Measurements from ENCODE around the gene MYBPC3. TPM values are rescaled to one million over a fixed set of nuclear protein-coding genes. Genes with fewer than 3 reads are reported as not detected.
"Not testable (repeated sequence)": the region's sequence is repeated elsewhere in the genome, so short reads cannot be mapped to it uniquely, and the experiment has no call there.

MYBPC3 gene
- total and polyA plus RNA-seq, 10 of the 15 experiments (the other 5 are each of a cell fraction or from before 2014, with no cell fraction given), result 0.03 to 0.08 (median 0.03) TPM; not detected in 7

DNA sequence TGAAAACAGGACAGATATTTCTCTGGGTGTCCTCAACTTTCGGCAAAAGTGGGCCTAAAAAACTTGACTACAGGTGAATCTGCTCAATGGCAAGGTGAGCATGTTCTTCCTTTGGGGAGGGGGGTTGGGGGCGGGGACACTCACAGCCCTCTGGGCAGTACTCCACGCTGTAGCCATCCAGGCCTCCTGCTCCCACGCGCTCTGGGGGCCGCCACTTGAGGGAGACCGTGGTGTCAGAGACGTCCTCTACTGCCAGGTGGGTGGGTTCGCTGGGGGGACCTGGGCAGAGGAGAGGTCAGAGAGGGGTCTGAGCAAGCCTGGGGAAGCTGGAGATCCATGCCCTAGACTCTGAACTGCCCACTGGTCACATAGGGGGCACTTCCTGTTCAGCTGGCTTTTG, 16.8 kb downstream of the MYBPC3 start:
- ChIA-PET CTCF (interaction anchor here (0.6 to 1.3 kb wide), 2 partner anchors 38 to 152 kb away, joined by 4 read pairs; no protein-coding TSS in a partner anchor), RAD21 (ENCODE audit: unreplicated experiment) (no interaction called here), POLR2A (interaction anchor here (0.5 to 0.7 kb wide), 3 partner anchors 65 to 412 kb away, joined by 3 to 5 read pairs (median 4); no protein-coding TSS in a partner anchor), SMC1A (ENCODE audit: uncharacterized antibody, unreplicated experiment) (no interaction called here)
- Histone ChIP-seq H3K79me2 (ENCODE audit: control insufficient read depth, insufficient read depth, low read length) (no peaks in the 10 kb centered on the region), H2AFZ (ENCODE audit: control insufficient read depth, low read depth, low read length) (no peak overlapping the region), H3K36me3 (ENCODE audit: control insufficient read depth in 2 of 2, insufficient read depth in 2 of 2, low read length in 1 of 2) (peaks cover 0 to under 1% of the 10 kb centered on the region in 2 experiments; a peak in 1 of 4 replicates), H3K27me3 (replicated peaks in 1 of 2; ENCODE audit: control insufficient read depth in 2 of 2, insufficient read depth in 2 of 2, low read length in 1 of 2) (no peaks in the 10 kb centered on the region), H3K4me3 (no peak overlapping the region), H3K4me2 (ENCODE audit: control insufficient read depth, insufficient read depth) (no peak overlapping the region), H3K9ac (ENCODE audit: control insufficient read depth, insufficient read depth, low read length) (no peak overlapping the region), H4K20me1 (ENCODE audit: control insufficient read depth, insufficient read depth) (no peaks in the 10 kb centered on the region), H3K4me1 (ENCODE audit: control insufficient read depth, insufficient read depth, low read length) (no peaks in the 10 kb centered on the region), H3K9me3 (replicated peaks; ENCODE audit: control insufficient read depth, insufficient read depth, low read length) (no peaks in the 10 kb centered on the region), H3K27ac (ENCODE audit: control insufficient read depth, insufficient read depth) (no peak overlapping the region)
- DNase-seq (ENCODE audit: low read depth, low spot score), result no peak
- 82% methylated on average over 9 of the region's 9 CpGs for WGBS (ENCODE audit: insufficient coverage, insufficient replicate concordance, low lambda C conversion rate, missing lambda C conversion rate)
- BruUV-seq (replicated peaks), result no TSS peak
- TF ChIP-seq PML (IDR thresholded peaks at IDR 0.05; ENCODE audit: low read length) (no peak), USF2 (IDR thresholded peaks at IDR 0.05; ENCODE audit: borderline replicate concordance, low read depth, low read length) (no peak), EGR1 (IDR thresholded peaks at IDR 0.05; ENCODE audit: borderline replicate concordance in 1 of 2, low read depth in 2 of 2, low read length in 2 of 2) (no peak), SMAD1 (IDR thresholded peaks at IDR 0.05; ENCODE audit: low read depth, partially characterized antibody) (no peak), ZBTB11 (CRISPR knock-in tag; IDR thresholded peaks at IDR 0.05) (no peak), HDAC6 (IDR thresholded peaks at IDR 0.05; ENCODE audit: unreplicated experiment) (no peak)
- ATAC-seq, result no peak
- FAIRE-seq, result no peak
- intact Hi-C loops (cut with micrococcal nuclease; ENCODE audit: unreplicated experiment) (no loop called here), in situ Hi-C loops (cut with MboI) (no loop called here)

DNA sequence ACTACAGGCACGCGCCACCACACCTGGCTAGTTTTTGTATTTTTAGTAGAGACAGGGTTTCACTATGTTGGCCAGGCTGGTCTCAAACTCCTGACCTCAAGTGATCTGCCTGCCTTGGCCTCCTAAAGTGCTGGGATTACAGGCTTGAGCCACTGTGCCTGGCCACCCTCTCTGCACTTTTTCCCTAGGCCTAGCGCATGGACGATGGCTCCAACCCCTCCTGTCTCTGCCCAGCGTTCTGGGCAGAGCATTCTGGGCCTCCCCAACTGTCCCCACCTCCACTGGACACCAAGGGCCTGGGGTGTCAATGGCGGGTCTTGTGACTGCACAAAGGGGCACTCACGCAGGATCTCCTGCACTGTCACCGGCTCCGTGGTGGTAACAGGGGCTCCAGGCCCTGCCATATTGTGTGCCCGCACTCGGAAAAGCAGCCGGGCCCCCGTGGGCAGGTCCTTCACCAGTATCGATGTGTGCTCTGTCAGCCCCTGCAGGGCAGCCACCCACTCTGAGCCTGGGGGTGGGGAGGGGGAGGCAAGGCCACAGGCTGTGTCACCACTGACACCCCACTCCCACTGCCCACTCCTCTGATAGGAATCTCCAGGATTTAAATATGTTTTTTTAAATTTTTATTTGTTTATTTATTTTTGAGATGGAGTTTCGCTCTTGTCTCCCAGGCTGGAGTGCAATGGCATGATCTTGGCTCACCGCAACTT, 17.6 kb downstream of the MYBPC3 start:
- DNase-seq (ENCODE audit: low read depth, low spot score); in situ Hi-C loops (cut with MboI); H3K79me2 ChIP-seq (ENCODE audit: control insufficient read depth, insufficient read depth, low read length); H3K9ac ChIP-seq (ENCODE audit: control insufficient read depth, insufficient read depth, low read length); H4K20me1 ChIP-seq (ENCODE audit: control insufficient read depth, insufficient read depth); H3K27me3 ChIP-seq (replicated peaks in 1 of 2; ENCODE audit: control insufficient read depth in 2 of 2, insufficient read depth in 2 of 2, low read length in 1 of 2); POLR2A ChIA-PET; BruUV-seq (replicated peaks); SMC1A ChIA-PET (ENCODE audit: uncharacterized antibody, unreplicated experiment); H3K4me2 ChIP-seq (ENCODE audit: control insufficient read depth, insufficient read depth); H2AFZ ChIP-seq (ENCODE audit: control insufficient read depth, low read depth, low read length); intact Hi-C loops (cut with micrococcal nuclease; ENCODE audit: unreplicated experiment); ATAC-seq; H3K4me1 ChIP-seq (ENCODE audit: control insufficient read depth, insufficient read depth, low read length); H3K9me3 ChIP-seq (replicated peaks; ENCODE audit: control insufficient read depth, insufficient read depth, low read length); RAD21 ChIA-PET (ENCODE audit: unreplicated experiment); FAIRE-seq; H3K27ac ChIP-seq (ENCODE audit: control insufficient read depth, insufficient read depth); H3K36me3 ChIP-seq (ENCODE audit: control insufficient read depth in 2 of 2, insufficient read depth in 2 of 2, low read length in 1 of 2); H3K4me3 ChIP-seq: not testable (repeated sequence)
- CTCF ChIA-PET, result interaction anchor here (1.2 to 2.1 kb wide), 2 partner anchors 13 to 77 kb away, joined by 3 to 8 read pairs; no protein-coding TSS in a partner anchor
- 89% methylated on average over 16 of the region's 16 CpGs for WGBS (ENCODE audit: insufficient coverage, insufficient replicate concordance, low lambda C conversion rate, missing lambda C conversion rate)

All from GM12878 (cell line).